Endothelial cell (in vitro differentiated cells): Measurements from ENCODE around the gene PPP1R13L. TPM values are rescaled to one million over a fixed set of nuclear protein-coding genes. Genes with fewer than 3 reads are reported as not detected.
"Not testable (repeated sequence)": the region's sequence is repeated elsewhere in the genome, so short reads cannot be mapped to it uniquely, and the experiment has no call there.

ENCODE experiments used
- DNase-seq: peaks from one replicate; pipeline ENCODE4 v3.0.0; 2021; ENCODE audit warnings: low spot score
- H3K27ac Mint-ChIP-seq: one replicate; pipeline ENCODE4 v1.8.0; 2021; ENCODE audit warnings: mixed read lengths, inconsistent platforms; ENCODE audit not compliant: unreplicated experiment
- H3K27me3 Mint-ChIP-seq: one replicate; pipeline ENCODE4 v1.8.0; 2021; ENCODE audit warnings: mild to moderate bottlenecking, moderate library complexity, mixed read lengths, inconsistent platforms; ENCODE audit not compliant: unreplicated experiment
- H3K36me3 Mint-ChIP-seq: one replicate; pipeline ENCODE4 v1.8.0; 2021; ENCODE audit warnings: mild to moderate bottlenecking, low read depth, mixed read lengths, inconsistent platforms; ENCODE audit not compliant: unreplicated experiment
- H3K4me1 Mint-ChIP-seq: one replicate; pipeline ENCODE4 v1.8.0; 2021; ENCODE audit warnings: mild to moderate bottlenecking, mixed read lengths, inconsistent platforms; ENCODE audit not compliant: unreplicated experiment
- H3K4me3 Mint-ChIP-seq: one replicate; pipeline ENCODE4 v1.8.0; 2021; ENCODE audit warnings: mild to moderate bottlenecking, mixed read lengths, inconsistent platforms; ENCODE audit not compliant: unreplicated experiment
- H3K9me3 Mint-ChIP-seq: one replicate; pipeline ENCODE4 v1.8.0; 2021; ENCODE audit warnings: mixed read lengths, inconsistent platforms; ENCODE audit not compliant: unreplicated experiment
- CTCF ChIP-seq: fragments of 200-600 bp; sonication (generic); IDR thresholded peaks from one replicate; pipeline ENCODE4 v1.5.0; 2021; ENCODE audit warnings: antibody characterized with exemption; ENCODE audit not compliant: unreplicated experiment
- microRNA-seq: library from miRNA; unstranded; fragments of <30 nt; microRNA quantifications from one replicate; pipeline ENCODE4, GENCODE V29; 2020; ENCODE audit not compliant: unreplicated experiment
- total RNA-seq: library from RNA; stranded (reverse); fragmentation: NEBNext Ultra II Directional; extraction: Animal tissue kit (Norgen Biotek cat#: 25700); gene quantifications from one replicate; pipeline ENCODE4 v1.2.1, GENCODE V29; 2021; ENCODE audit not compliant: unreplicated experiment

PPP1R13L gene
- total RNA-seq, 1 donor from 2014 or later: 13.2 TPM

- H3K27ac Mint-ChIP-seq: no peak overlapping the region
- no peak overlapping the region for H3K4me3 Mint-ChIP-seq
Measured at GRCh38 chr19:45339629-45340028, 65.2 kb downstream of the PPP1R13L start.

GRCh38 chr19:45336696-45337251 is 68.1 kb downstream of the PPP1R13L start:
- no peak for DNase-seq

More at GRCh38 chr19:45339629-45340028, 65.2 kb downstream of the PPP1R13L start:
- TF ChIP-seq CTCF: no peak
- peaks cover 7% of the 10 kb centered on the region for H3K27me3 Mint-ChIP-seq
- H3K4me1 Mint-ChIP-seq: peaks cover 4% of the 10 kb centered on the region
- no peaks in the 10 kb centered on the region for H3K36me3 Mint-ChIP-seq
- no peaks in the 10 kb centered on the region for H3K9me3 Mint-ChIP-seq
- no peak for DNase-seq

GRCh38 chr19:45334881-45335280 is 70.0 kb downstream of the PPP1R13L start:
- not testable (repeated sequence) for H3K27me3 Mint-ChIP-seq, H3K4me3 Mint-ChIP-seq, H3K4me1 Mint-ChIP-seq, H3K27ac Mint-ChIP-seq, H3K9me3 Mint-ChIP-seq, H3K36me3 Mint-ChIP-seq, DNase-seq

More at GRCh38 chr19:45336696-45337251, 68.1 kb downstream of the PPP1R13L start:
- H3K4me1 Mint-ChIP-seq: peaks cover 4% of the 10 kb centered on the region
- no peak overlapping the region for H3K27ac Mint-ChIP-seq
- peaks cover 6% of the 10 kb centered on the region for H3K27me3 Mint-ChIP-seq
- H3K36me3 Mint-ChIP-seq: no peaks in the 10 kb centered on the region
- no peak for TF ChIP-seq CTCF
- H3K9me3 Mint-ChIP-seq: no peaks in the 10 kb centered on the region
- no peak overlapping the region for H3K4me3 Mint-ChIP-seq

GRCh38 chr19:45333609-45334303 is 71.1 kb downstream of the PPP1R13L start:
- no peak for TF ChIP-seq CTCF
- peaks cover 2% of the 10 kb centered on the region for H3K27me3 Mint-ChIP-seq
- no peaks in the 10 kb centered on the region for H3K4me1 Mint-ChIP-seq
- no peaks in the 10 kb centered on the region for H3K9me3 Mint-ChIP-seq
- H3K4me3 Mint-ChIP-seq: no peak overlapping the region
- H3K36me3 Mint-ChIP-seq: no peaks in the 10 kb centered on the region
- no peak overlapping the region for H3K27ac Mint-ChIP-seq
- no peak for DNase-seq

- H3K4me3 Mint-ChIP-seq: no peak overlapping the region
Measured at GRCh38 chr19:45331411-45331810, 73.5 kb downstream of the PPP1R13L start.

More at GRCh38 chr19:45331411-45331810, 73.5 kb downstream of the PPP1R13L start:
- Mint-ChIP-seq H3K27me3 (peaks cover 4% of the 10 kb centered on the region), H3K27ac (no peak overlapping the region), H3K9me3 (no peaks in the 10 kb centered on the region), H3K36me3 (no peaks in the 10 kb centered on the region), H3K4me1 (no peaks in the 10 kb centered on the region)
- no peak for TF ChIP-seq CTCF
- DNase-seq: no peak

Small RNAs within 50 kb of the gene (microRNA-seq; reads per million reads assigned to microRNA genes)
- not detected for gene MIR6088

Other genes starting within 250 kb of the PPP1R13L start
- 0.67 TPM for gene NKPD1, start 244.1 kb downstream of the PPP1R13L start, total RNA-seq
- 86.2 TPM for gene TRAPPC6A, start 226.8 kb downstream of the PPP1R13L start, total RNA-seq
- 22.7 TPM for gene BLOC1S3, start 226.3 kb downstream of the PPP1R13L start, total RNA-seq
- gene EXOC3L2, start 159.7 kb downstream of the PPP1R13L start, total RNA-seq: 5.5 TPM
- 165 TPM for gene MARK4, start 153.8 kb downstream of the PPP1R13L start, total RNA-seq
- not detected for gene CKM, start 82.2 kb downstream of the PPP1R13L start, total RNA-seq
- gene KLC3, start 64.3 kb downstream of the PPP1R13L start, total RNA-seq: 0.44 TPM
- 44.2 TPM for gene ERCC2, start 34.5 kb downstream of the PPP1R13L start, total RNA-seq
- gene POLR1G, start 1.6 kb upstream of the PPP1R13L start, total RNA-seq: 4.4 TPM
- gene ERCC1, start 18.8 kb upstream of the PPP1R13L start, total RNA-seq: 62.8 TPM
- gene FOSB, start 62.9 kb upstream of the PPP1R13L start, total RNA-seq: 64.2 TPM
- gene RTN2, start 92.0 kb upstream of the PPP1R13L start, total RNA-seq: 25.3 TPM
- 0.33 TPM for gene PPM1N, start 93.4 kb upstream of the PPP1R13L start, total RNA-seq
- 246 TPM for gene VASP, start 102.4 kb upstream of the PPP1R13L start, total RNA-seq
- 13.4 TPM for gene OPA3, start 179.7 kb upstream of the PPP1R13L start, total RNA-seq
- gene GPR4, start 197.1 kb upstream of the PPP1R13L start, total RNA-seq: 13.5 TPM
- 20.3 TPM for gene EML2, start 234.3 kb upstream of the PPP1R13L start, total RNA-seq